22Rv1 (cell line): Measurements from ENCODE around the gene MAP4K3.

Source experiments
- H3K27ac ChIP-seq: fragments of 450-650 bp; 2 replicates; pipeline ENCODE4 v1.5.1; 2017
- ZFX ChIP-seq: fragments of 450-650 bp; IDR thresholded peaks from 2 replicates; pipeline ENCODE4 v1.6.1; 2017; ENCODE audit warnings: antibody characterized with exemption, borderline replicate concordance
- TF ChIP-seq, protein P1 (sequence below): fragments of 450-650 bp; IDR thresholded peaks from 2 replicates; pipeline ENCODE4 v1.5.1; 2017; ENCODE audit warnings: mild to moderate bottlenecking

MAP4K3 gene

DNA sequence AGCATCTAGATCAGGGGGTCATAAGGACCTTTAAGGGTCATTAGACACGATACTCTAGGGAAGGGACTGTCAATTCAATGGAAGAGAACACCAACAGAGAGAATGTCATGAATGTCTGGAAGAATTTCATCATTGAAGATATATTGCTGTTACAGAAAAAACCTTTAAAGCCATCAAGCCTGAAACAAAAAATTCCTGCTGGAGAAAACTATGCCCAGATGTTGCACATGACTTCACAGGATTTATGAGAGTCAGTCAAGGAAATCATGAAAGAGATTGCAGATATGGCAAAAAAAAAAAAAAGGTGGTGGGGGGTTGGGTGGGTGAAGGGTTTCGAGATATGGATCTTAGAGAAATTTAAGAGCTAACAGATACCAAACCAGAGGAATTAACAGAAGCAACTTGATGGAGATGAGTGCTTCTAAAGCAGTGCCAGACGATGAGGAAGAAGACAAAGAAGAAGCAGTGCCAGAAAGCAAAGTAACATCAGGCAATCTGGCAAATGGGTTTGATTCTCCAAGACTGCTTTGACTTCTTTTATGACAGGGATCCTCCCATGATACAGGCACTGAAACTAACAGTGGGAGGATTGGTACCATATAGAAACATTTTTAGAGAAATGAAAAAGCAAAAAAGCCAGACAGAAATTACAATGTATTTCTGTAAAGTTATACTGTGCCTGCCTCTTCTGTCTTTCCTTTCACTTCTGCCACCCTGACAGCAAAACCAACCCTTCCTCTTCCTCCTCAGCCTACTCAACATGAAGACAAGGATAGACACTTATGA is 28.5 kb downstream of the MAP4K3 start:
- H3K27ac ChIP-seq: no peak overlapping the region
- TF ChIP-seq, protein P1, sequence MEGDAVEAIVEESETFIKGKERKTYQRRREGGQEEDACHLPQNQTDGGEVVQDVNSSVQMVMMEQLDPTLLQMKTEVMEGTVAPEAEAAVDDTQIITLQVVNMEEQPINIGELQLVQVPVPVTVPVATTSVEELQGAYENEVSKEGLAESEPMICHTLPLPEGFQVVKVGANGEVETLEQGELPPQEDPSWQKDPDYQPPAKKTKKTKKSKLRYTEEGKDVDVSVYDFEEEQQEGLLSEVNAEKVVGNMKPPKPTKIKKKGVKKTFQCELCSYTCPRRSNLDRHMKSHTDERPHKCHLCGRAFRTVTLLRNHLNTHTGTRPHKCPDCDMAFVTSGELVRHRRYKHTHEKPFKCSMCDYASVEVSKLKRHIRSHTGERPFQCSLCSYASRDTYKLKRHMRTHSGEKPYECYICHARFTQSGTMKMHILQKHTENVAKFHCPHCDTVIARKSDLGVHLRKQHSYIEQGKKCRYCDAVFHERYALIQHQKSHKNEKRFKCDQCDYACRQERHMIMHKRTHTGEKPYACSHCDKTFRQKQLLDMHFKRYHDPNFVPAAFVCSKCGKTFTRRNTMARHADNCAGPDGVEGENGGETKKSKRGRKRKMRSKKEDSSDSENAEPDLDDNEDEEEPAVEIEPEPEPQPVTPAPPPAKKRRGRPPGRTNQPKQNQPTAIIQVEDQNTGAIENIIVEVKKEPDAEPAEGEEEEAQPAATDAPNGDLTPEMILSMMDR: no peak
- TF ChIP-seq ZFX: no peak

DNA sequence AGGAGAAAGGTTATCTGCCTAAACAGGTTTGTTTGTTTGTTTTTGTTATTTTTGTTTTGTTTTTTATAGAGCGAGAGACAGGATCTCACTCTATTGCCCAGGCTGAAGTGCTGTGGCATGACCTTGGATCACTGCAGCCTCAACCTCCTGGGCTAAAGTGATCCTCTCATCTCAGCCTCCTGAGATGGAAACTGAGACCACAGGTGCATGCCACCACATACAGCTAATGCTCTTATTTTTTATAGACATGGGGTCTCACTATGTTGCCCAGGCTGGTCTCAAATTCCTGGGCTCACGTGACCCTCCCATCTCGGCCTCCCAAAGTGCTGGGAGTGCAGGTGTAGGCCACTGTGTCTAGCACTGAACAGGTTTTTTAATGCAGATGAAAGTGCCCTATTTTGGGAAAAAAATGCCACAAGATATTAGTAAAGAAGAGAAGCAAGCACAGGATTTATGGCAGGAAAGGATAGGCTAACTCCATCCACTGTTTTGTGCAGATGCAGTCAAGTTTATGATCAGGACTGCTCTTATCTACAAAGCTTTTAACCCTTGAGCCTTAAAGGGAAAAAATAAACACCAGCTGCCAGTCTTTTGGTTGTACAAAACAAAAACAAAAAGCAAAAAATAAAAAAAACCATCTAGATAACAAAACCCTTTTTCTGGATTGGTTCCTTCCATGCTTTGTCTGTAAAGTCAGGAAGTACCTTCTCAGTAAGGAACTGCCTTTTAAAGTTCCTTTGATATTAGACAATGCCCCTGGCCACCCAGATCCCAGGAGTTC is 29.4 kb downstream of the MAP4K3 start:
- TF ChIP-seq, protein P1: no peak
- TF ChIP-seq ZFX: no peak
- H3K27ac ChIP-seq: no peak overlapping the region

DNA sequence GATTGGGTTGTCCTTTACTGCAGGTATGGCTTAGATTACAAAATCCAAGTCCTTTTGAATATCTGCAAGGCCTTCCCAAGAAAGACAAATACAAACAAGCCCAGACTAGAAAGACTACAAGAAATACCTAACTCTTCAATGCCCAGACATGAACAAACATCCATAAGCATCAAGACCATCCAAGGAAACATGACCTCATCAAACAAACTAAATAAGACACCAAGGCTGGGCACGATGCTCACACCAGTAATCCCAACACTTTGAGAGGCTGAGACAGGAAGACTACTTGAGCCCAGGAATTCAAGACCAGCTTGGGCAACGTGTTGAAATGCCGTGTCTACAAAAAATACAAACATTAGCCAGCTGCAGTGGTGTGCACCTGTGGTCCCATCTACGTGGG is 31.7 kb downstream of the MAP4K3 start:
- TF ChIP-seq, protein P1: no peak
- no peak for TF ChIP-seq ZFX
- no peak overlapping the region for H3K27ac ChIP-seq

DNA sequence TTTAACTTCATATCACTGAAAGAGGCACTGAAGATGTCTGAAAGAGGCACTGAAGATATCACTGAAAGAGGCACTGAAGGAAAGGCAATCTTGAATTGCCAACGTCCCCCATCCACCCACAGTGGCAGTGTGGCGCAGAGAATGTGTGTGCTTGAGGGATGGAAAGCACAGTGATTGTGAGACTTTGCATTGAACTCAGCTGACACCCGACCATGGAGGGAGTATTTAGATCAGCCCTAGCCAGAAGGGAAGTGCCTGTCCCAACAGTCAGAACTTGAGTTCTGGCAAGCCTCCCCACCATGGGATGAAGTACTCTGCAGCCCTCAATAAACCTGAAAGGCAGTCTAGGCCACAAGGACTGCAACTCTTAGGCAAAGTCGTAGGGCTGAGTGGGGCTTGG is 33.8 kb downstream of the MAP4K3 start:
- no peak for TF ChIP-seq ZFX
- TF ChIP-seq, protein P1: no peak
- no peak overlapping the region for H3K27ac ChIP-seq

DNA sequence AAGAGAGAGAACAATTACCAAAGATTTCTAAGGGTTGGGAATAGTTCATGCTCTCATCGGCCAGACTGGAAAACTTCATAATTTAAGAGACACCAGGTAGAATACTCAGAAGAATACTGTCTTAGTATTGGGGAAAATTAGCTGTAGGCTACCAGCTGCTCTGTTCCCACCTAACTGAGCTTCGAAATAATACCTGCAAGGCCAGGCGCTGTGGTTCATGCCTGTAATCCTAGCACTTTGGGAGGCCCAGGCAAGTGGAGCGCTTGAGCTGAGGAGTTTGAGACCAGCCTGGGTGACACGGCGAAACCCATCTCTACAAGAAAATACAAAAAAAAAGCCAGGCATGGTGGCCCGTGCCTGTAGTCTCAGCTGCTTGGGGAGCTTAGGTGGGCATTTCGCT is 35.8 kb downstream of the MAP4K3 start:
- TF ChIP-seq, protein P1: no peak
- TF ChIP-seq ZFX: no peak
- H3K27ac ChIP-seq: no peak overlapping the region

DNA sequence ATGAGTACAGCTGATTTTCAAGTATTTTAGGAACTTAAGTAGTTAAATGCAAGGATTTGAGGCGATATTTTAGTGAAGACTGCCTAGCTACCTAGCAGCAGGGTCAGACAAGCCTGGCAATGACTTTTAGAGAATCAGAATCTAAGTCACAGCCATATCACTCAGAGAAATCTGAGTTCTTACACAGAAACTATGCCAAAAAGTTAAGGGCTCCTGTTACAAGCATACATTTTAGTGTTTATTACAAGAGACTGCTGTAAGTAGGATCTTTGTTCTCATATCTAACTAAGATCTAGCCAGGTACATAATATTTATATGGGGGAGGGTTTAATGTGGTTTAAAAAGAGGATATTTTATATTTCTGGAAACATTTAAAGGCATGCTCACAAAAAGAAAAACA is 37.5 kb downstream of the MAP4K3 start:
- H3K27ac ChIP-seq: peak overlapping the region; percentile 31
- no peak for TF ChIP-seq ZFX
- TF ChIP-seq, protein P1: no peak

DNA sequence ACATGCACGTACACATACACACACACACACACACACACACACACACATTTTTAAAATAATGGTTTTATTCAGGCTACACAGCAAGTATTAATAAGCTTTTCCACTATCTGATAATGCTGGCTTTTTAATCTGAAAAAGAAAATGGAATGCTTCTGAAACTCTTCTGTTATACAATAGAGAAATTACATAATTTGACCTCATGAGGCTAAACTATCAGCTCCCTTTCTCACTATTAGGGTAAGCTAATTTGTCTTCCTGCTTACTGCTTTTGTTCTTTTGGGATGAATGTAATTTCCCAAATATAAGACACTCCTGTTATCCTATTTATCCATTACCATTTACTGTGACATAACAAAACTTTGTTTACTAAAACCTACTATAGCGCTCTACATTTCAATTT is 41.8 kb downstream of the MAP4K3 start:
- H3K27ac ChIP-seq: no peak overlapping the region
- TF ChIP-seq ZFX: no peak
- TF ChIP-seq, protein P1: no peak
